HL-60 (cell line): ENCODE measurements around the gene CLUH.
"Not testable (repeated sequence)": the region's sequence is repeated elsewhere in the genome, so short reads cannot be mapped to it uniquely, and the experiment has no call there.

Experiments used
- DNase-seq, 2 experiments: peaks; one replicate each; pipeline ENCODE4 v3.0.0-alpha.2; 2010 to 2020; ENCODE audit warnings: low read depth in 1 of 2, low spot score in 1 of 2
- H3K27ac ChIP-seq: fragments of 250-450 bp; sonication (Bioruptor Pico); replicated peaks from 2 replicates; pipeline ENCODE4 v1.5.1; 2020; ENCODE audit warnings: mild to moderate bottlenecking, moderate library complexity
- H3K27me3 ChIP-seq: fragments of 250-450 bp; sonication (Bioruptor Pico); 2 replicates; pipeline ENCODE4 v1.5.1; 2021; ENCODE audit warnings: mild to moderate bottlenecking, moderate library complexity; ENCODE audit not compliant: insufficient read depth, poor library complexity, severe bottlenecking
- H3K4me3 ChIP-seq: replicated peaks from 2 replicates; pipeline ENCODE4 v1.5.1; 2011; ENCODE audit warnings: mild to moderate bottlenecking, control low read depth, low read length; ENCODE audit not compliant: insufficient read depth
- GABPA ChIP-seq: IDR thresholded peaks from 2 replicates; pipeline ENCODE4 v1.6.1; 2012; ENCODE audit warnings: low read depth
- POLR2AphosphoS5 ChIP-seq: IDR thresholded peaks from 2 replicates; pipeline ENCODE4 v1.6.1; 2012; ENCODE audit warnings: low read depth
- SPI1 ChIP-seq: IDR thresholded peaks from 2 replicates; pipeline ENCODE4 v1.6.1; 2012; ENCODE audit warnings: low read depth, mild to moderate bottlenecking, borderline replicate concordance
- TF ChIP-seq, protein P1 (sequence below): IDR thresholded peaks from one replicate; pipeline ENCODE4 v1.5.1; 2011; ENCODE audit warnings: low read length, control low read depth, inconsistent platforms; ENCODE audit not compliant: insufficient read depth
- TF ChIP-seq, protein P2 (sequence below): IDR thresholded peaks from 2 replicates; pipeline ENCODE4 v1.6.1; 2012; ENCODE audit warnings: low read depth; ENCODE audit not compliant: insufficient replicate concordance

CLUH gene

GRCh38 chr17:2672026-2672425 lies 39.5 kb downstream of the CLUH start:
- DNase-seq = no peak

DNA sequence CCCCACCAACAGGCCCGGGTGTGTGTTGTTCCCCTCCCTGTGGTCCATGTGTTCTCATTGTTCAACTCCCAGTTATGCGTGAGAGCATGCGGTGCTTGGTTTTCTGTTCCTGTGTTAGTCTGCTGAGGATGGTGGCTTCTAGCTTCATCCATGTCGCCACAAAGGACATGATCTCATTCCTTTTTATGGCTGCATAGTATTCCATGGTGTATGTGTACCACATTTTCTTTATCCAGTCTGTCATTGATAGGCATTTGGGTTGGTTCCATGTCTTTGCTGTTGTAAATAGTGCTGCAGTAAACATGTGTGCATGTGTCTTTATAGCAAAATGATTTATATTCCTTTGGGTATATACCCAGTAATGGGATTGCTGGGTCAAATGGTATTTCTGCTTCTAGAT lies 51.2 kb downstream of the CLUH start:
- not testable (repeated sequence) for H3K27me3 ChIP-seq, DNase-seq, H3K27ac ChIP-seq, H3K4me3 ChIP-seq

More at GRCh38 chr17:2672026-2672425, 39.5 kb downstream of the CLUH start:
- no peak for TF ChIP-seq SPI1
- TF ChIP-seq, protein P1, sequence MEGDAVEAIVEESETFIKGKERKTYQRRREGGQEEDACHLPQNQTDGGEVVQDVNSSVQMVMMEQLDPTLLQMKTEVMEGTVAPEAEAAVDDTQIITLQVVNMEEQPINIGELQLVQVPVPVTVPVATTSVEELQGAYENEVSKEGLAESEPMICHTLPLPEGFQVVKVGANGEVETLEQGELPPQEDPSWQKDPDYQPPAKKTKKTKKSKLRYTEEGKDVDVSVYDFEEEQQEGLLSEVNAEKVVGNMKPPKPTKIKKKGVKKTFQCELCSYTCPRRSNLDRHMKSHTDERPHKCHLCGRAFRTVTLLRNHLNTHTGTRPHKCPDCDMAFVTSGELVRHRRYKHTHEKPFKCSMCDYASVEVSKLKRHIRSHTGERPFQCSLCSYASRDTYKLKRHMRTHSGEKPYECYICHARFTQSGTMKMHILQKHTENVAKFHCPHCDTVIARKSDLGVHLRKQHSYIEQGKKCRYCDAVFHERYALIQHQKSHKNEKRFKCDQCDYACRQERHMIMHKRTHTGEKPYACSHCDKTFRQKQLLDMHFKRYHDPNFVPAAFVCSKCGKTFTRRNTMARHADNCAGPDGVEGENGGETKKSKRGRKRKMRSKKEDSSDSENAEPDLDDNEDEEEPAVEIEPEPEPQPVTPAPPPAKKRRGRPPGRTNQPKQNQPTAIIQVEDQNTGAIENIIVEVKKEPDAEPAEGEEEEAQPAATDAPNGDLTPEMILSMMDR = no peak
- TF ChIP-seq, protein P2, sequence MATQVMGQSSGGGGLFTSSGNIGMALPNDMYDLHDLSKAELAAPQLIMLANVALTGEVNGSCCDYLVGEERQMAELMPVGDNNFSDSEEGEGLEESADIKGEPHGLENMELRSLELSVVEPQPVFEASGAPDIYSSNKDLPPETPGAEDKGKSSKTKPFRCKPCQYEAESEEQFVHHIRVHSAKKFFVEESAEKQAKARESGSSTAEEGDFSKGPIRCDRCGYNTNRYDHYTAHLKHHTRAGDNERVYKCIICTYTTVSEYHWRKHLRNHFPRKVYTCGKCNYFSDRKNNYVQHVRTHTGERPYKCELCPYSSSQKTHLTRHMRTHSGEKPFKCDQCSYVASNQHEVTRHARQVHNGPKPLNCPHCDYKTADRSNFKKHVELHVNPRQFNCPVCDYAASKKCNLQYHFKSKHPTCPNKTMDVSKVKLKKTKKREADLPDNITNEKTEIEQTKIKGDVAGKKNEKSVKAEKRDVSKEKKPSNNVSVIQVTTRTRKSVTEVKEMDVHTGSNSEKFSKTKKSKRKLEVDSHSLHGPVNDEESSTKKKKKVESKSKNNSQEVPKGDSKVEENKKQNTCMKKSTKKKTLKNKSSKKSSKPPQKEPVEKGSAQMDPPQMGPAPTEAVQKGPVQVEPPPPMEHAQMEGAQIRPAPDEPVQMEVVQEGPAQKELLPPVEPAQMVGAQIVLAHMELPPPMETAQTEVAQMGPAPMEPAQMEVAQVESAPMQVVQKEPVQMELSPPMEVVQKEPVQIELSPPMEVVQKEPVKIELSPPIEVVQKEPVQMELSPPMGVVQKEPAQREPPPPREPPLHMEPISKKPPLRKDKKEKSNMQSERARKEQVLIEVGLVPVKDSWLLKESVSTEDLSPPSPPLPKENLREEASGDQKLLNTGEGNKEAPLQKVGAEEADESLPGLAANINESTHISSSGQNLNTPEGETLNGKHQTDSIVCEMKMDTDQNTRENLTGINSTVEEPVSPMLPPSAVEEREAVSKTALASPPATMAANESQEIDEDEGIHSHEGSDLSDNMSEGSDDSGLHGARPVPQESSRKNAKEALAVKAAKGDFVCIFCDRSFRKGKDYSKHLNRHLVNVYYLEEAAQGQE = no peak
- no peak for TF ChIP-seq GABPA
- no peak for TF ChIP-seq POLR2AphosphoS5
- Histone ChIP-seq H3K4me3 (no peak overlapping the region), H3K27me3 (no peaks in the 10 kb centered on the region), H3K27ac (no peak overlapping the region)

DNA sequence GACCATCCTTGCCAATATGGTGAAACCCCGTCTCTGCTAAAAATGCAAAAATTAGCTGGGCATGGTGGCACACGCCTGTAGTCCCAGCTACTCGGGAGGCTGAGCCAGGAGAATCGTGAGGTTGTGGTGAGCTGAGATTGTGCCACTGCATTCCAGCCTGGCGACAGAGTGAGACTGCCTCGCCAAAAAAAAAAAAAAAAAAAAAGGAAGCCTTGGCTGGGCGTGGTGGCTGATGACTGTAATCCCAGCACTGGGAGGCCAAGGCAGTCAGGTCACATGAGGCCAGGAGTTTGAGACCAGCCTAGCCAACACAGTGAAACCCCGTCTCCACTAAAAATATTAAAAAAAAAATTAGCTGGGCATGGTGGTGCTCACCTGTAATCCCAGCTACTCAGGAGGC lies 52.2 kb downstream of the CLUH start:
- H3K27ac ChIP-seq, H3K27me3 ChIP-seq, H3K4me3 ChIP-seq: not testable (repeated sequence)
- DNase-seq = peak in 1 of 2 experiments; percentile 1

- DNase-seq = no peak
- H3K4me3 ChIP-seq = no peak overlapping the region
- TF ChIP-seq POLR2AphosphoS5 = no peak
- TF ChIP-seq GABPA = no peak
- TF ChIP-seq, protein P2 = no peak
- TF ChIP-seq SPI1 = no peak
- TF ChIP-seq, protein P1 = no peak
- H3K27ac ChIP-seq = no peak overlapping the region
- H3K27me3 ChIP-seq = no peaks in the 10 kb centered on the region
Observed at GRCh38 chr17:2656283-2656682, 55.3 kb downstream of the CLUH start.

- DNase-seq = no peak
- no peak for TF ChIP-seq GABPA
- TF ChIP-seq POLR2AphosphoS5 = no peak
- TF ChIP-seq, protein P1 = no peak
- no peak for TF ChIP-seq SPI1
- TF ChIP-seq, protein P2 = no peak
- no peak overlapping the region for H3K4me3 ChIP-seq
- H3K27me3 ChIP-seq = no peaks in the 10 kb centered on the region
- H3K27ac ChIP-seq = no peak overlapping the region
Observed at GRCh38 chr17:2655546-2655945, 56.0 kb downstream of the CLUH start.

- not testable (repeated sequence) for H3K4me3 ChIP-seq, DNase-seq, H3K27ac ChIP-seq, H3K27me3 ChIP-seq
Observed at GRCh38 chr17:2652911-2653310, 58.7 kb downstream of the CLUH start.
